HepG2 (cell line): ENCODE data around the gene ARFGAP2. TPM values are rescaled to one million over a fixed set of nuclear protein-coding genes. Genes with fewer than 3 reads are reported as not detected.
A peak's percentile ranks its signal among the peaks of the same experiment; 100 is the strongest.

Experiments used
- ATAC-seq: fragments of 200-7000 bp; cut with Tn5 transposase; 3 replicates; pipeline ENCODE4 v1.9.1; 2020; ENCODE audit warnings: mild to moderate bottlenecking, moderate library complexity
- BruUV-seq: library from RNA; stranded (reverse); fragments of 400-500 nt; replicated peaks from 2 replicates; lab custom pipeline; 2021; lab: Mats Ljungman, UMichigan
- CTCF ChIA-PET: fragments of 300-600 bp; formaldehyde crosslinking; extraction: SDS; loops from one replicate; lab custom pipeline; 2021; ENCODE audit warnings: low total read pairs, inconsistent platforms, low intra/inter-chr PET ratio; lab: Yijun Ruan, JAX
- POLR2A ChIA-PET: fragments of 350-600 bp; sonication (Branson Sonifier 250); formaldehyde crosslinking; loops from one replicate; lab custom pipeline; 2020; ENCODE audit warnings: antibody characterized with exemption, inconsistent platforms; lab: Yijun Ruan, JAX
- DNase-seq: peaks from one replicate; pipeline ENCODE4 v3.0.0-alpha.2; 2015; ENCODE audit warnings: low spot score
- FAIRE-seq: peaks from 3 replicates; lab custom pipeline; 2011; peaks lifted over from hg19 to GRCh38; lab: Jason Lieb, UNC
- H2AFZ ChIP-seq: one replicate; pipeline ENCODE4 v1.6.1; 2011; ENCODE audit warnings: low read length, inconsistent platforms
- H3K27ac ChIP-seq: fragments of 300-600 bp; 3 replicates; pipeline ENCODE4 v1.8.0; 2011; ENCODE audit warnings: mixed run types, mild to moderate bottlenecking, mixed read lengths, low read length, inconsistent platforms; ENCODE audit not compliant: insufficient read depth; ENCODE audit errors: extremely low read length
- H3K27me3 ChIP-seq, 2 experiments: fragments of 200-600 bp in 1 of 2; 2 replicates in 1 of 2; 3 replicates in 1 of 2; pipeline versions ENCODE4 v1.6.0 to v1.8.0; 2011; ENCODE audit warnings: low read length in 2 of 2, mild to moderate bottlenecking in 2 of 2, moderate library complexity in 2 of 2, inconsistent platforms in 1 of 2; ENCODE audit not compliant: insufficient read depth in 2 of 2, control insufficient read depth in 1 of 2
- H3K36me3 ChIP-seq, 2 experiments: fragments of 200-600 bp in 1 of 2; replicated peaks in 1 of 2; 2 replicates in 1 of 2; 3 replicates in 1 of 2; pipeline versions ENCODE4 v1.5.1 to v1.8.0; 2011; ENCODE audit warnings: low read length in 2 of 2, inconsistent platforms in 1 of 2; ENCODE audit not compliant: insufficient read depth in 2 of 2, control insufficient read depth in 1 of 2
- H3K4me1 ChIP-seq: 2 replicates; pipeline ENCODE4 v1.5.1; 2012; ENCODE audit warnings: low read length, inconsistent platforms; ENCODE audit not compliant: insufficient read depth
- H3K4me2 ChIP-seq: 2 replicates; pipeline ENCODE4 v1.6.0; 2011; ENCODE audit warnings: low read depth, low read length, inconsistent platforms
- H3K4me3 ChIP-seq, 3 experiments: fragments of 200-600 bp in 1 of 3; sonication (generic), shearing (Covaris generic) in 1 of 3; replicated peaks in 1 of 3; 2 replicates each; pipeline ENCODE4 v1.5.1; 2011 to 2016; ENCODE audit warnings: low read length in 3 of 3, inconsistent platforms in 2 of 3, low read depth in 2 of 3, mild to moderate bottlenecking in 2 of 3, control low read depth in 1 of 3, mixed read lengths in 1 of 3; ENCODE audit not compliant: insufficient read depth in 1 of 3
- H3K79me2 ChIP-seq: one replicate; pipeline ENCODE4 v1.6.1; 2011; ENCODE audit warnings: low read length, inconsistent platforms; ENCODE audit not compliant: insufficient read depth
- H3K9ac ChIP-seq: 2 replicates; pipeline ENCODE4 v1.6.0; 2011; ENCODE audit warnings: mild to moderate bottlenecking, low read depth, low read length, inconsistent platforms; ENCODE audit not compliant: insufficient read depth
- H3K9me3 ChIP-seq: 2 replicates; pipeline ENCODE4 v1.5.1; 2012; ENCODE audit warnings: mild to moderate bottlenecking, low read length
- H4K20me1 ChIP-seq: 2 replicates; pipeline ENCODE4 v1.6.0; 2011; ENCODE audit warnings: inconsistent platforms, mild to moderate bottlenecking, low read length, moderate library complexity; ENCODE audit not compliant: insufficient read depth
- ARID2 ChIP-seq: sonication (generic); formaldehyde crosslinking; IDR thresholded peaks from 2 replicates; pipeline ENCODE4 v1.8.1; 2022; ENCODE audit warnings: mild to moderate bottlenecking, missing genetic modification reagents, borderline replicate concordance
- HNRNPH1 ChIP-seq: fragments of 200-400 bp; formaldehyde crosslinking; optimal IDR thresholded peaks from 2 replicates; pipeline ENCODE3; 2017; ENCODE audit warnings: mild to moderate bottlenecking, low read depth, low read length
- HOXA3 ChIP-seq: sonication (generic); formaldehyde crosslinking; IDR thresholded peaks from 2 replicates; pipeline ENCODE4 v1.5.0; 2020; ENCODE audit warnings: missing genetic modification reagents
- MAFF ChIP-seq: IDR thresholded peaks from 2 replicates; pipeline ENCODE4 v1.6.1; 2011; ENCODE audit warnings: low read depth, low read length, improper control_type of control experiment
- MAFG ChIP-seq: sonication (generic); formaldehyde crosslinking; IDR thresholded peaks from 2 replicates; pipeline ENCODE4 v1.5.1; 2020; ENCODE audit warnings: mild to moderate bottlenecking, missing genetic modification reagents
- MAFK ChIP-seq, 2 experiments: IDR thresholded peaks in 1 of 2; conservative IDR thresholded peaks in 1 of 2; 2 replicates each; pipeline ENCODE4 v1.6.1; 2011; ENCODE audit warnings: improper control_type of control experiment in 2 of 2, low read length in 2 of 2
- NFE2 ChIP-seq: sonication (generic); formaldehyde crosslinking; IDR thresholded peaks from 2 replicates; pipeline ENCODE4 v1.4.0; 2020; ENCODE audit warnings: missing genetic modification reagents
- NR3C1 ChIP-seq: sonication (generic); formaldehyde crosslinking; IDR thresholded peaks from 2 replicates; pipeline ENCODE4 v1.4.0; 2020; ENCODE audit warnings: missing genetic modification reagents
- RARA ChIP-seq: IDR thresholded peaks from 2 replicates; pipeline ENCODE4 v1.6.1; 2016; ENCODE audit warnings: missing genetic modification reagents, missing compliant biosample characterization
- RARG ChIP-seq: sonication (generic); formaldehyde crosslinking; IDR thresholded peaks from 2 replicates; pipeline ENCODE4 v1.4.0; 2020; ENCODE audit warnings: low read depth, mild to moderate bottlenecking, missing genetic modification reagents
- RFX5 ChIP-seq: IDR thresholded peaks from 2 replicates; pipeline ENCODE4 v1.6.1; 2011; ENCODE audit warnings: low read depth, low read length, improper control_type of control experiment
- TOPORS ChIP-seq: sonication (generic); formaldehyde crosslinking; IDR thresholded peaks from 2 replicates; pipeline ENCODE4 v1.8.0; 2023; ENCODE audit warnings: mild to moderate bottlenecking, missing genetic modification reagents
- ZIK1 ChIP-seq: sonication (generic); formaldehyde crosslinking; IDR thresholded peaks from 2 replicates; pipeline ENCODE4 v1.5.0; 2020; ENCODE audit warnings: mild to moderate bottlenecking, low read depth, missing genetic modification reagents, borderline replicate concordance
- ZNF292 ChIP-seq: sonication (generic); formaldehyde crosslinking; IDR thresholded peaks from 2 replicates; pipeline ENCODE4 v1.8.1; 2022; ENCODE audit warnings: mild to moderate bottlenecking, low read depth, missing genetic modification reagents, borderline replicate concordance
- ZNF562 ChIP-seq: sonication (generic); formaldehyde crosslinking; IDR thresholded peaks from 2 replicates; pipeline ENCODE4 v1.8.0; 2022; ENCODE audit warnings: missing genetic modification reagents, borderline replicate concordance
- ZNF773 ChIP-seq: sonication (generic); formaldehyde crosslinking; IDR thresholded peaks from 2 replicates; pipeline ENCODE4 v1.4.0; 2020; ENCODE audit warnings: missing genetic modification reagents, borderline replicate concordance
- ZSCAN30 ChIP-seq: sonication (generic); formaldehyde crosslinking; IDR thresholded peaks from 2 replicates; pipeline ENCODE4 v1.5.0; 2020; ENCODE audit warnings: mild to moderate bottlenecking, missing genetic modification reagents
- WGBS: methylation state at CpG from one replicate; pipeline ENCODE4 v1.1.6; 2017; ENCODE audit warnings: low lambda C conversion rate; 5-methylcytosine and 5-hydroxymethylcytosine counted together
- in situ Hi-C: cut with HindIII; loops from 2 replicates; pipeline ENCODE4 v1.10.0; 2017; ENCODE audit warnings: low pct_unique_long_range_greater_than_20kb; ENCODE audit not compliant: extremely low pct_ligation_motif_present
- intact Hi-C: fragments of 100-400 bp; cut with micrococcal nuclease; formaldehyde crosslinking; loops from one replicate; pipeline ENCODE4 v1.10.0; 2022; ENCODE audit not compliant: unreplicated experiment
- polyA plus RNA-seq, 8 experiments: library from polyadenylated mRNA; depleted of rRNA in 3 of 8; stranded (reverse) in 7 of 8; unstranded in 1 of 8; fragments of >200 nt; fragmentation: Illumina TruSeq in 4 of 8; extraction: Trizol in 4 of 8; gene quantifications; 2 replicates each; pipeline versions ENCODE4 v1.2.1 to v1.2.3, GENCODE V29; 2011 to 2016; ENCODE audit warnings: low read depth in 4 of 8, missing spikeins in 1 of 8, mixed read lengths in 1 of 8; ENCODE audit not compliant: insufficient read depth in 1 of 8
- total RNA-seq, 5 experiments: library from RNA; depleted of rRNA; stranded (reverse); fragments of >200 nt; fragmentation: Illumina TruSeq; extraction: Trizol; gene quantifications; 2 replicates each; pipeline ENCODE4 v1.2.3, GENCODE V29; 2016; ENCODE audit warnings: low read depth in 1 of 5
- TF ChIP-seq, protein P1 (sequence below): sonication (generic); formaldehyde crosslinking; IDR thresholded peaks from 2 replicates; pipeline ENCODE4 v1.4.0; 2020; ENCODE audit warnings: missing genetic modification reagents, low read depth, mild to moderate bottlenecking, borderline replicate concordance
- TF ChIP-seq, protein P2 (sequence below): sonication (generic); formaldehyde crosslinking; IDR thresholded peaks from 2 replicates; pipeline ENCODE4 v1.5.0; 2020; ENCODE audit warnings: mild to moderate bottlenecking, missing genetic modification reagents
- TF ChIP-seq, protein P3 (sequence below): sonication (generic); formaldehyde crosslinking; IDR thresholded peaks from 2 replicates; pipeline ENCODE4 v1.4.0; 2020; ENCODE audit warnings: missing genetic modification reagents

ARFGAP2 gene
- total and polyA plus RNA-seq, 2 of the 13 experiments (the other 11 are each of a cell fraction or from before 2014, with no cell fraction given) = 32.3 to 75.3 TPM

DNA sequence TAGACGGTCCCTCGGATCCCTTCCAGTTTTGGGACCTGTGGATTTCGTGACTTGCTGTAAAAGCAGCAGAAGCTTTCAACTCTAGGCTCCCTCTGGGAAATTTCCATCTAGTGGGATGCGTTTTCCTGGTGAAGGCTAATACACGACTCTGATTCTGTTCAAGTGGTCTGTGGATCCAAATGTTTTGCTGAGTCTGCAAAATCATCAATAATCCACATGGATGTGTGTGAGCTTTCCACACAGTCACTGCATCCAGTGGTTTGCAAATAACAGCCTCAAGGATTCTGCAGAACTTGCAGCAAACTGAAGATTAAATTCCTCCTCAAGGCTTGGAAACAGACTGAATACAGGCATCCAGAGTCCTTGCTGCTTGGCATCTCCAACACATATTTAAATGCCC lies 25.9 kb upstream of the ARFGAP2 start:
- CTCF ChIA-PET = no interaction called here
- ATAC-seq = no peak
- TF ChIP-seq, protein P1, sequence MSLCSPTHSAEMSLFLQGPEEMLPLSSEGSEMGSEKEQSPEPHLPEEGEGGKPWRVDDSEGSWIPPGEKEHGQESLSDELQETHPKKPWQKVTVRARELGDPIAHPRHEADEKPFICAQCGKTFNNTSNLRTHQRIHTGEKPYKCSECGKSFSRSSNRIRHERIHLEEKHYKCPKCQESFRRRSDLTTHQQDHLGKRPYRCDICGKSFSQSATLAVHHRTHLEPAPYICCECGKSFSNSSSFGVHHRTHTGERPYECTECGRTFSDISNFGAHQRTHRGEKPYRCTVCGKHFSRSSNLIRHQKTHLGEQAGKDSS (CRISPR knock-in tag) = no peak
- TF ChIP-seq HNRNPH1 (no peak), MAFK (conservative IDR thresholded peaks at IDR 0.05 in 1 of 2, IDR thresholded peaks at IDR 0.05 in 1 of 2; ENCODE audit: low read length in 2 of 2) (peak; percentile 99), MAFF (peak; percentile 99), ZIK1 (no peak), ZNF292 (no peak), ZNF773 (CRISPR knock-in tag) (no peak), ZNF562 (CRISPR knock-in tag) (no peak), ARID2 (no peak), HOXA3 (no peak), NR3C1 (CRISPR knock-in tag) (no peak), ZSCAN30 (CRISPR knock-in tag) (no peak), TOPORS (CRISPR knock-in tag) (no peak), RARA (CRISPR knock-in tag) (no peak), MAFG (CRISPR knock-in tag) (peak; percentile 48; the same call in 1 of the 2 replicates), NFE2 (no peak), RFX5 (no peak), RARG (CRISPR knock-in tag) (no peak)
- TF ChIP-seq, protein P2, sequence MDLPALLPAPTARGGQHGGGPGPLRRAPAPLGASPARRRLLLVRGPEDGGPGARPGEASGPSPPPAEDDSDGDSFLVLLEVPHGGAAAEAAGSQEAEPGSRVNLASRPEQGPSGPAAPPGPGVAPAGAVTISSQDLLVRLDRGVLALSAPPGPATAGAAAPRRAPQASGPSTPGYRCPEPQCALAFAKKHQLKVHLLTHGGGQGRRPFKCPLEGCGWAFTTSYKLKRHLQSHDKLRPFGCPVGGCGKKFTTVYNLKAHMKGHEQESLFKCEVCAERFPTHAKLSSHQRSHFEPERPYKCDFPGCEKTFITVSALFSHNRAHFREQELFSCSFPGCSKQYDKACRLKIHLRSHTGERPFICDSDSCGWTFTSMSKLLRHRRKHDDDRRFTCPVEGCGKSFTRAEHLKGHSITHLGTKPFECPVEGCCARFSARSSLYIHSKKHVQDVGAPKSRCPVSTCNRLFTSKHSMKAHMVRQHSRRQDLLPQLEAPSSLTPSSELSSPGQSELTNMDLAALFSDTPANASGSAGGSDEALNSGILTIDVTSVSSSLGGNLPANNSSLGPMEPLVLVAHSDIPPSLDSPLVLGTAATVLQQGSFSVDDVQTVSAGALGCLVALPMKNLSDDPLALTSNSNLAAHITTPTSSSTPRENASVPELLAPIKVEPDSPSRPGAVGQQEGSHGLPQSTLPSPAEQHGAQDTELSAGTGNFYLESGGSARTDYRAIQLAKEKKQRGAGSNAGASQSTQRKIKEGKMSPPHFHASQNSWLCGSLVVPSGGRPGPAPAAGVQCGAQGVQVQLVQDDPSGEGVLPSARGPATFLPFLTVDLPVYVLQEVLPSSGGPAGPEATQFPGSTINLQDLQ (CRISPR knock-in tag) = no peak
- TF ChIP-seq, protein P3, sequence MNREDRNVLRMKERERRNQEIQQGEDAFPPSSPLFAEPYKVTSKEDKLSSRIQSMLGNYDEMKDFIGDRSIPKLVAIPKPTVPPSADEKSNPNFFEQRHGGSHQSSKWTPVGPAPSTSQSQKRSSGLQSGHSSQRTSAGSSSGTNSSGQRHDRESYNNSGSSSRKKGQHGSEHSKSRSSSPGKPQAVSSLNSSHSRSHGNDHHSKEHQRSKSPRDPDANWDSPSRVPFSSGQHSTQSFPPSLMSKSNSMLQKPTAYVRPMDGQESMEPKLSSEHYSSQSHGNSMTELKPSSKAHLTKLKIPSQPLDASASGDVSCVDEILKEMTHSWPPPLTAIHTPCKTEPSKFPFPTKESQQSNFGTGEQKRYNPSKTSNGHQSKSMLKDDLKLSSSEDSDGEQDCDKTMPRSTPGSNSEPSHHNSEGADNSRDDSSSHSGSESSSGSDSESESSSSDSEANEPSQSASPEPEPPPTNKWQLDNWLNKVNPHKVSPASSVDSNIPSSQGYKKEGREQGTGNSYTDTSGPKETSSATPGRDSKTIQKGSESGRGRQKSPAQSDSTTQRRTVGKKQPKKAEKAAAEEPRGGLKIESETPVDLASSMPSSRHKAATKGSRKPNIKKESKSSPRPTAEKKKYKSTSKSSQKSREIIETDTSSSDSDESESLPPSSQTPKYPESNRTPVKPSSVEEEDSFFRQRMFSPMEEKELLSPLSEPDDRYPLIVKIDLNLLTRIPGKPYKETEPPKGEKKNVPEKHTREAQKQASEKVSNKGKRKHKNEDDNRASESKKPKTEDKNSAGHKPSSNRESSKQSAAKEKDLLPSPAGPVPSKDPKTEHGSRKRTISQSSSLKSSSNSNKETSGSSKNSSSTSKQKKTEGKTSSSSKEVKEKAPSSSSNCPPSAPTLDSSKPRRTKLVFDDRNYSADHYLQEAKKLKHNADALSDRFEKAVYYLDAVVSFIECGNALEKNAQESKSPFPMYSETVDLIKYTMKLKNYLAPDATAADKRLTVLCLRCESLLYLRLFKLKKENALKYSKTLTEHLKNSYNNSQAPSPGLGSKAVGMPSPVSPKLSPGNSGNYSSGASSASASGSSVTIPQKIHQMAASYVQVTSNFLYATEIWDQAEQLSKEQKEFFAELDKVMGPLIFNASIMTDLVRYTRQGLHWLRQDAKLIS (CRISPR knock-in tag) = no peak

More for the DNA sequence above, 25.9 kb upstream of the ARFGAP2 start:
- Histone ChIP-seq H3K4me3 (no peak overlapping the region), H4K20me1 (no peaks in the 10 kb centered on the region), H3K4me2 (no peak overlapping the region), H3K9me3 (no peaks in the 10 kb centered on the region), H3K36me3 (no peaks in the 10 kb centered on the region), H2AFZ (no peak overlapping the region), H3K9ac (no peak overlapping the region), H3K27ac (no peak overlapping the region), H3K79me2 (no peaks in the 10 kb centered on the region), H3K27me3 (no peaks in the 10 kb centered on the region), H3K4me1 (peaks cover 42% of the 10 kb centered on the region)
- BruUV-seq = no TSS peak
- DNase-seq (no peak), FAIRE-seq (no peak)
- POLR2A ChIA-PET = interaction anchor here (1.9 to 4.2 kb wide), 2 partner anchors 12 to 17 kb away, joined by 8 to 19 read pairs; partner anchors contain the start of gene DDB2
- intact Hi-C loops (no loop called here), in situ Hi-C loops (no loop called here)
- 58% methylated on average over 4 of the region's 5 CpGs for WGBS
